ENCODE data around the gene CPNE1.
"Not testable (repeated sequence)": the region's sequence is repeated elsewhere in the genome, so short reads cannot be mapped to it uniquely, and the experiment has no call there.

CPNE1 gene

DNA sequence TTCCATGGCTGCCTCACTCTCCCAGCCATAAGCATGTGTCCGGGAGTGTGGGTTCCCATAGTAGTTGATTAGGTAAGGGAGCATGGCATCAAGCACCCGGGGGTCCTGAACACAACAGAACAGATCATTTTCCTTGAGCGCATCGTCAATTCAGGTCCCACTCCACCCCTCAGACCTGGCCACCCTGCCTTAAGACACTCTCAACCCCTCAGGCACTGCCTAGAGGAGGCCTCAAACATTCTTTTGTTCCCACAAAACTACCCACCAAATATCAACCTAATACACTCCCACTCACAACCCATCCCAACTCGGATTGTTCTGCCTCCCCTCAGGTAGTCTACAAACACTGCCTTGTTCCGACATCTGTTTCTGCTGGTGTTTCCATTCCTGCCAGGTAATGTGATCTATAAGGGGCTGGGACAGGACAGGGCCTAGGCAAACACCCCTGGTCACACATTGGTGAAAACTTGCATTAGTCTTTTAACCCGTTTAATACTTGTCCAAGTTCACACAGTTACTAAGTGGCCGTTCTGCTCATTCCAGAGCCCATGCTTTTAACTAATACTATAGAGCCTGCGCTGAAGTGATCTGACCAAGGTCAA lies 33.1 kb upstream of the CPNE1 start:
- no peak for DNase-seq

DNA sequence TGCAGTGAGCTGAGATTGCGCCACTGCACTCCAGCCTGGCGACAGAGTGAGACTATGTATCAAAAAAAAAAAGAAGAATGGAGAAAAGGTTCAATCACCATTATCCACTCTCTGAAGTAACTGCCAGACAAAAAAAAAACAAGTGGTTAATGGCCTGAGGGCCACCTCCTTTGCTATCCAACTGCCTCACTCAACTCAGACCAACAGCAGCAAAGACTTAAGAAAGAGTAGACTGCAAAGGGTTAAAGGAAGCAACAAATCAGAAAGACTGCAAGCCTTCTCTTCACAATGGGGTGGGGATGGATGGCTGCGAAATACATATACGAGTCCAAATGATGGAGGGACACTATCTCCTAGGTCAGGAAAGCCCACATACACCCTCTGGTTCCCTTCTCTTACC lies 31.3 kb upstream of the CPNE1 start:
- no peak for DNase-seq

DNA sequence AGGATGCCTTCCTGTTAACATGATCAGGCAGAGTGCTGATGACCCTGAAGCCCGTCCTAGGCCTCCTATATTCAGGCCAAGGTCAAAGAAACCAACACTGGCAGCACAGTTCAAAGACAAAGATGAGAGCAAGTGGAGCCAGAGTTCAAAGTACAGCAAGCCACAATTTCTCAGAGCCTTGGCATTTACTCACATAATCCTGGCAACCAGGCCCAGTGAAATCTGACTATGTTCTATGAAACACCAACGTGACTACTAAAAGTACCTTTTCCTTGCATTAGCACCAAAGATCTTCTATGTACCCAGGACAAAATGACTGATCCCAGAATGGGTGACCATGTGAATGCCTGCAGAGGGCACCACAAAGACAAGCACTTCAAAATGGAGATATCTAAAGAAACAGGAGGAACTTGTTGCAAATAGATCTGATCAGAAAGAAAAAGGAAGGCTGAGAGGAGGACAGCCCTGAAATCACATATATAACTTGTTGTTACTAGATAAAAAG lies 30.6 kb upstream of the CPNE1 start:
- no peak for DNase-seq

- DNase-seq, result no peak
Observed at GRCh38 chr20:35690265-35690664, 25.6 kb upstream of the CPNE1 start.

DNA sequence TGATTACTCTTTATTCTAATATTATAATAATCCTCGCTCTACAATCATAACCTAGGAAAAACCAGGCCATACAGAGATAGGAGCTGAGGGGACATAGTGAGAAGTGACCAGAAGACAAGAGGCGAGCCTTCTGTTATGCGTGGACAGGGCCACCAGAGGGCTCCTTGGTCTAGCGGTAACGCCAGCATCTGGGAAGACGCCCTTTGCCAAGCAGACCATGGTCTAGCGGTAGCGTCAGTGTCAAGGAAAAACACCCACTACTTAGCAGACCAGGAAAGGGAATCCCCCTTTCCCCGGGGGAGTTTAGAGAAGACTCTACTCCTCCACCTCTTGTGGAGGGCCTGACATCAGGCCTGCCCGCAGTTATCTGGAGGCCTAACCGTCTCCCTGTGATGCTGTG lies 22.2 kb upstream of the CPNE1 start:
- not testable (repeated sequence) for DNase-seq

- DNase-seq, result not testable (repeated sequence)
Observed at GRCh38 chr20:35685368-35685767, 20.7 kb upstream of the CPNE1 start.

- no peak for DNase-seq
Observed at GRCh38 chr20:35681960-35682359, 17.3 kb upstream of the CPNE1 start.

GRCh38 chr20:35680452-35681183 lies 15.9 kb upstream of the CPNE1 start:
- DNase-seq, result no peak

DNA sequence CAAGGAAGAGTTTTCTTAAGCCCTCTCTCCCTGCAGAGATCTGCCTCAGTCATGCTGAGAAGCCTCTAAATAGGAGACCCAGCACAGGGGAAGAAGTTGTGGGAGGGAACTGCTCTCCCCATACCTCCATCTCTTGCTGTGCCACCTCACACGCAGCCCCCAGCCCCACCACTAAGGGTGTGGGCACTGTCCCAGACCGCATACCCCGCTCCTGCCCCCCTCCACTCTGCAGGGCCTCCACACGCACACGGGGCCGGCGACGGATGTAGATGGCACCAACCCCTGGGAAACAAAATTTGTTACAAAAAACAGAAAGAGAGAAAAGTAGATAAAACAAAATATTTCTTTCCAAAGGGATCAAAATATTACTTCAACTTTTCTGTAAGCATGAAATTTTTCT lies 10.2 kb upstream of the CPNE1 start:
- DNase-seq, result no peak

DNA sequence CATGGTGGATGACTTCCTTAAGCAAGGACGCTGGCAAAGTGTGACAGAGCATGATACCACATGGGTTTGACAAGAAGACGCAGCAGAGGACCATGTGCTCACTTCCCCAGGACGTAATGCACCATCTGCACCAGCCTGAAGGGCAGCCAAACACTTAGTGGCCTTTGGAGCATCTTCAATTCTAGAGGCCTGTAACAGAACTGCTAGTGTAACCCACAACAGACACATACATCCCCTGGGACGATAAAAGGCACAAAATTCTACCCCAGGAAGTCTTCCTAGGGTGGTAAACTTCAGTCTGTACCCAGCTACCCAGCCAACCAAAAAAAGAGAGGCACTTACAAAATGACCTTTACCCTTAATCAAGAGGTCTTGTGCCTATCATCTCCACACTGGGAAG lies 9.2 kb upstream of the CPNE1 start:
- DNase-seq, result no peak

- no peak for DNase-seq
Observed at GRCh38 chr20:35669681-35670080, 5.0 kb upstream of the CPNE1 start.

GRCh38 chr20:35669221-35669620 lies 4.5 kb upstream of the CPNE1 start:
- DNase-seq, result no peak

DNA sequence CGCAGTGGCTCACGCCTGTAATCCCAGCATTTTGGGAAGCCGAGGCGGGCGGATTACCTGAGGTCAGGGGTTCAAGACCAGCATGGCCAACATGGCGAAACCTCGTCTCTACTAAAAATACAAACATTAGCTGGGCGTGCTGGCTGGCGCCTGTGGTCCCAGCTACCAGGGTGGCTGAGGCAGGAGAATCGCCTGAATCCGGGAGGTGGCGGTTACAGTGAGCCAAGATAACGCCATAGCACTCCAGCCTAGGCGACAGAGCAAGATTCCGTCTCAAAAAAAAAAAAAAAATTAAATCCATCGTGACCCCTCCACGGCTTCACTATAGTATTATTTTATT lies 1.2 kb upstream of the CPNE1 start:
- no peak for DNase-seq

- DNase-seq, result no peak
Observed at GRCh38 chr20:35663516-35664465, 909 bp downstream of the CPNE1 start.

GRCh38 chr20:35662551-35662950 lies 2.1 kb downstream of the CPNE1 start:
- DNase-seq, result no peak

- no peak for DNase-seq
Observed at GRCh38 chr20:35661908-35662307, 2.8 kb downstream of the CPNE1 start.

GRCh38 chr20:35661053-35661452 lies 3.6 kb downstream of the CPNE1 start:
- DNase-seq, result no peak

GRCh38 chr20:35660122-35660937 lies 4.4 kb downstream of the CPNE1 start:
- no peak for DNase-seq

- no peak for DNase-seq
Observed at GRCh38 chr20:35657271-35657670, 7.4 kb downstream of the CPNE1 start.

DNA sequence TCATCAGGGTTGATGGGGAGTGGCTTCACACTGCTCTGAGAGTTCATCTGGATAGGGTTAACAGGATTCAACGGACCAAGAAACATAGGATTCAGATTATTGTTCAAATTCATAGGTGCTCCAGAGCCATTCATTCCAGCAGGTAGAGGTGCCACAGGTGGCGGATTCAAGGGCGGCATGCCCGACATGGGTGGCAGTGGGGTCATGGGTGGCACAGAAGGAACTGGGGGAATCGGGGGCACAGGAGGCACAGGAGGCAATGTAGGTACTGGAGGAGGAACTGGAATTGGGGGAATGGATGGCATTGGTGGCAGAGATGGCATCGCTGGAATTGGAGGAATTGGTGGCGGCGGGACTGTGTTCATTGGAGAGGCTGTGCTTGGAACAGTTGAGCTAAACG lies 10.3 kb downstream of the CPNE1 start:
- no peak for DNase-seq

- DNase-seq, result no peak
Observed at GRCh38 chr20:35653893-35654292, 10.8 kb downstream of the CPNE1 start.

- no peak for DNase-seq
Observed at GRCh38 chr20:35653430-35653734, 11.3 kb downstream of the CPNE1 start.
